PFSK-1 (cell line): ENCODE measurements around the gene HCRTR1.
A peak's percentile ranks its signal among the peaks of the same experiment; 100 is the strongest.

Experiments
- FOXP2 ChIP-seq: optimal IDR thresholded peaks from 2 replicates; pipeline ENCODE3; 2011; ENCODE audit warnings: borderline replicate concordance, control low read depth, inconsistent platforms; ENCODE audit not compliant: insufficient read depth; ENCODE audit errors: extremely low read length, extremely low read depth
- POLR2AphosphoS5 ChIP-seq: IDR thresholded peaks from 2 replicates; pipeline ENCODE4 v1.6.1; 2012; ENCODE audit warnings: low read depth, mild to moderate bottlenecking, control low read depth, low read length, moderate library complexity
- SIN3A ChIP-seq: IDR thresholded peaks from 2 replicates; pipeline ENCODE4 v1.6.1; 2012; ENCODE audit warnings: mild to moderate bottlenecking, low read length, moderate library complexity, borderline replicate concordance; ENCODE audit not compliant: insufficient read depth
- TAF1 ChIP-seq: IDR thresholded peaks from 2 replicates; pipeline ENCODE4 v1.6.1; 2012; ENCODE audit warnings: low read length, control low read depth, borderline replicate concordance; ENCODE audit not compliant: insufficient read depth
- TF ChIP-seq, protein P1 (sequence below), 2 experiments: IDR thresholded peaks; 2 replicates each; pipeline versions ENCODE4 v1.6.1 to v1.8.0; 2011 to 2012; ENCODE audit warnings: low read depth in 2 of 2, low read length in 2 of 2, control low read depth in 1 of 2, inconsistent platforms in 1 of 2, mild to moderate bottlenecking in 1 of 2, moderate library complexity in 1 of 2; ENCODE audit not compliant: insufficient read depth in 1 of 2

Gene HCRTR1

DNA sequence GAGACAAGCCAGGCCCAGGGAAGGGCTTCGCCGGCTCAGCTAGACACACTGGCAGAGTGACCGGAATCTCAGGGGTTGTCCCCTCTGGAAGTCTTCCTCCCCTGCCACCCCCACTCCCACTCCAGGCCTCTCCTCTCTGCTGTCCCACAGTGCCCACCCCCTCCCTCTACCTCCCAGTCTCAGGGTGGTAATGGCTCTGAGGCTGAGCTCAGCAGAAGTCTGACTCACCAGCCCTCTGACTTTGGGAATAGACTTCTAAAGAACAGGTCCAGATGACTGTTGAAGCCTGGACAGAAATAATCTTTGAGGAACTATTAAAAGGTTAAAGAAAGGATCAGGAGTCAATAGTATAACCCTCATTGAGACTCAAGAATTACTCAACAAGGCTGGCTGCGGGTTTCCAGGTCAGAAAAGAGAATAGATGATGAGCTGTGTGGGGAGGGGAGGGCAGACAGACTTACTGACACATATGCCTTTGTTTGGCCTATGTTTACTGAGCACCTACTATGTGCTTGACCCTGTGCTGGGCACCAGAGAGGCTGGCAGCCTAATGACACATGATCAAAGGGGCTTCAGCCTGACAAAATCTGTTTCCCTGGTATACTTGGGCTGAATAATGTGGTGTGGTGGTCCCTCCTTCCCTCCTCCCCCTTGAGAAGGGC lies 8.2 kb downstream of the HCRTR1 start:
- TF ChIP-seq, protein P1, sequence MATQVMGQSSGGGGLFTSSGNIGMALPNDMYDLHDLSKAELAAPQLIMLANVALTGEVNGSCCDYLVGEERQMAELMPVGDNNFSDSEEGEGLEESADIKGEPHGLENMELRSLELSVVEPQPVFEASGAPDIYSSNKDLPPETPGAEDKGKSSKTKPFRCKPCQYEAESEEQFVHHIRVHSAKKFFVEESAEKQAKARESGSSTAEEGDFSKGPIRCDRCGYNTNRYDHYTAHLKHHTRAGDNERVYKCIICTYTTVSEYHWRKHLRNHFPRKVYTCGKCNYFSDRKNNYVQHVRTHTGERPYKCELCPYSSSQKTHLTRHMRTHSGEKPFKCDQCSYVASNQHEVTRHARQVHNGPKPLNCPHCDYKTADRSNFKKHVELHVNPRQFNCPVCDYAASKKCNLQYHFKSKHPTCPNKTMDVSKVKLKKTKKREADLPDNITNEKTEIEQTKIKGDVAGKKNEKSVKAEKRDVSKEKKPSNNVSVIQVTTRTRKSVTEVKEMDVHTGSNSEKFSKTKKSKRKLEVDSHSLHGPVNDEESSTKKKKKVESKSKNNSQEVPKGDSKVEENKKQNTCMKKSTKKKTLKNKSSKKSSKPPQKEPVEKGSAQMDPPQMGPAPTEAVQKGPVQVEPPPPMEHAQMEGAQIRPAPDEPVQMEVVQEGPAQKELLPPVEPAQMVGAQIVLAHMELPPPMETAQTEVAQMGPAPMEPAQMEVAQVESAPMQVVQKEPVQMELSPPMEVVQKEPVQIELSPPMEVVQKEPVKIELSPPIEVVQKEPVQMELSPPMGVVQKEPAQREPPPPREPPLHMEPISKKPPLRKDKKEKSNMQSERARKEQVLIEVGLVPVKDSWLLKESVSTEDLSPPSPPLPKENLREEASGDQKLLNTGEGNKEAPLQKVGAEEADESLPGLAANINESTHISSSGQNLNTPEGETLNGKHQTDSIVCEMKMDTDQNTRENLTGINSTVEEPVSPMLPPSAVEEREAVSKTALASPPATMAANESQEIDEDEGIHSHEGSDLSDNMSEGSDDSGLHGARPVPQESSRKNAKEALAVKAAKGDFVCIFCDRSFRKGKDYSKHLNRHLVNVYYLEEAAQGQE (IDR thresholded peaks at IDR 0.05; ENCODE audit: insufficient read depth in 1 of 2, low read depth in 2 of 2, low read length in 2 of 2): no peak
- TF ChIP-seq SIN3A: no peak
- TF ChIP-seq TAF1: no peak
- TF ChIP-seq FOXP2: no peak
- no peak; the same call in 1 of the 2 replicates for TF ChIP-seq POLR2AphosphoS5

DNA sequence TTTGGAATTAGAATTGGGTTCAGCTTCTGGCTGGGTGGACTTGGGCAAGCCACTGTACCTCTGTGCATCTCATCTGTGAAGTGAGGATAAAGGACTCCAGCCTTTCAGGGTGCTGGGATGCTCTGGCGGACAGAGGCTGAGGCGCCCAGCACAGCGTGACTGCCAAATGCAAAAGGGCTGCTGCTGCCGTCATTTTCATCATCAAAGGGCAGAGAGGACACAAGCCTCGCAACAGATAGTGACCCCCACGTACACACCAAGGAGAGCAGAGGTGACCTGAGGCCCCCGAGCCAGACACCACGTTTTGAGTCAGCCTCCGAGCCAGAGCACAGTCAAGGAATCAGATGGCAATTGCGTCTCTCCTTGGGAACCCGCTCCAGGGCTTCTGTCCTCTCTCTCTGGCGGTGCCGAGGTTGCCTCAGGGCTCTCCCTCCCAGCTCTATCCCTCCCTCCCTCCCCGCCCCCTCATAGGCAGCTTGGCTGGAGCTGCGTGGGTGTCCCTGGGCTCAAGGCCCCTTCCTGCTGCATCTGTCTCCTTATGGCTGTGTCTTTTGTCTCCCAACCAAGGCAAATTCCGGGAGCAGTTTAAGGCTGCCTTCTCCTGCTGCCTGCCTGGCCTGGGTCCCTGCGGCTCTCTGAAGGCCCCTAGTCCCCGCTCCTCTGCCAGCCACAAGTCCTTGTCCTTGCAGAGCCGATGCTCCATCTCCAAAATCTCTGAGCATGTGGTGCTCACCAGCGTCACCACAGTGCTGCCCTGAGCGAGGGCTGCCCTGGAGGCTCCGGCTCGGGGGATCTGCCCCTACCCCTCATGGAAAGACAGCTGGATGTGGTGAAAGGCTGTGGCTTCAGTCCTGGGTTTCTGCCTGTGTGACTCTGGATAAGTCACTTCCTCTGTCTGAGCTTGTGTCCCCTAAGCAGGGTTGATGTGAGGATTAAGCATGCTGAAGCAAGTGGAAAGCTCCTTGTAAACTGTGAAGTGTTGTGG lies 9.0 kb downstream of the HCRTR1 start:
- peak; percentile 43 for TF ChIP-seq POLR2AphosphoS5
- TF ChIP-seq, protein P1 (IDR thresholded peaks at IDR 0.05; ENCODE audit: insufficient read depth in 1 of 2, low read depth in 2 of 2, low read length in 2 of 2): no peak

DNA sequence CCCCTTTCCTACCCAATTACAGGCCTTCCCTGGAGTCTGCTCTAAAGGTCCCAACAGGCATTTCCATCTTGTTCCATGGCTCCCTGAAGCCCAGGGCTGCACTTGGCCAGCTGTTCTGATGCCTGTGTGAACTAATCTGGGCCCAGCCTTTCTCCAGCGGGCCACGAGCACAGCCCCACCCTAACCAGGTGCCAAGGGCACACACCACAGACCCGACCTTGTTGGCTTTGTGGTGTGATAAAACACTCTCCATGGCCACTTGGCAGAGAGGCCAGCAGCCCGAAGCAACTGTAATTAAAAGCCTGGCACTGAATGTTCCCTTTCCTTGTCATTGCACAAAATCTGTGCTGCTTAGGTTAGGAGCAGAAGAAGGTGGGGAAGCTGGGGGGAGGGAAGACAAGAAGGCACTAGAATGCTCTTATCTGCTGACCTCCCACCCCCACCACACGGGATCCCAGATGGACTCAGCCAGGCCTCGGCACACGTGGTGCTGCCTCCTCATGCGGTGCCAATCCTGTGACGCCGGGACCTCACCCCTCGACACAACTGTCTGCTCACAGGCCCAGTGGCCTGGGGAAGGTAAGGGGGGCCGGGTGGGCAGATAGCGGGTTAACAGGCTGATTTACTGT lies 9.9 kb downstream of the HCRTR1 start:
- TF ChIP-seq TAF1: no peak
- no peak for TF ChIP-seq FOXP2
- TF ChIP-seq, protein P1 (IDR thresholded peaks at IDR 0.05; ENCODE audit: insufficient read depth in 1 of 2, low read depth in 2 of 2, low read length in 2 of 2): no peak
- no peak for TF ChIP-seq POLR2AphosphoS5
- TF ChIP-seq SIN3A: no peak

DNA sequence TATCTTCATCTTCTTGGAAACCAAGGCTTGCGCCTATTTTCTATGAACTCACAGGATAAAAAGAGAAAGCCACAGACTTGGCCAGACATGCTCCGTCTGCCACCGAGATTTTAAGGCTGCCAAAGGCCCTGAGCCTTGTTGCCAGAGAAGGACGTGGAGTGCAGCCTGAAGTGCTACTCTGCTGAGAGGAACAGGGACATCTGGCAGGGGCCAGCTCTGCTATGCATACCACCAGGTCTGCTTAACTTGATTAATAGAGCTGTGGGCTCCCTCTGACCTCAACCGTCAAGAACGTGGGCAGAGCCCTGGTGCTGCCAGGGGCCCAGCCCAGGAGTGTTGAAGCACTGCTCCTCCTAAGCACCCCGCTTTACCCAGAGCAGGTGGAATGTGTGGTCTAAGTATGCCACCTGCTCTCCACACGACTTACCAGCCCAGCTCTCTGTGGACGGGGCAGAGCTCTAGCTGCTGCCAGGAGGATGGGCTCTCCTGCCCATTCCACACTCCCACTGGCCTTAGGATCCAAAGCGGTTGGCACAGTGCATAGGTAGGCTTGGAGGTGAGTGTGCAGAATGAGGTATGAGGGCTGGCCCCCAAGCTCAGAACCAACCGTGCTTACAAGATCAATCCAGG lies 10.6 kb downstream of the HCRTR1 start:
- TF ChIP-seq, protein P1 (IDR thresholded peaks at IDR 0.05; ENCODE audit: insufficient read depth in 1 of 2, low read depth in 2 of 2, low read length in 2 of 2): no peak
- TF ChIP-seq FOXP2 (no peak), TAF1 (no peak), SIN3A (no peak), POLR2AphosphoS5 (no peak)
